ENCODE data around the gene TRAF2.

- TF ChIP-seq CTCF (IDR thresholded peaks at IDR 0.05; ENCODE audit: low read depth, low read length) (no peak), EZH2phosphoT487 (IDR thresholded peaks at IDR 0.05; ENCODE audit: low read depth) (no peak)
Observed at GRCh38 chr9:136920069-136920468, 33.8 kb downstream of the TRAF2 start.
